GM21825 (cell line): ENCODE measurements around the gene LHX6.

Source experiments
- ATAC-seq: cut with Tn5 transposase; IDR thresholded peaks from one replicate; pipeline ENCODE4 v1.9.1; 2021; ENCODE audit warnings: mild to moderate bottlenecking, moderate library complexity; ENCODE audit not compliant: unreplicated experiment

LHX6 gene

GRCh38 chr9:122228568-122229484 is at the start of gene LHX6:
Gene LHX6, minus strand, starts transcription at chr9:122228957. Its CDS starts 217 bp downstream, at chr9:122228740.
- no peak for ATAC-seq

- ATAC-seq, result no peak
Observed at GRCh38 chr9:122277285-122277897, 48.6 kb upstream of the LHX6 start.

GRCh38 chr9:122276096-122276495 is 47.3 kb upstream of the LHX6 start:
- no peak for ATAC-seq

- ATAC-seq, result no peak
Observed at GRCh38 chr9:122274055-122274454, 45.3 kb upstream of the LHX6 start.

- no peak for ATAC-seq
Observed at GRCh38 chr9:122268041-122268814, 39.5 kb upstream of the LHX6 start.

- peak; percentile 25 for ATAC-seq
Observed at GRCh38 chr9:122265149-122265915, 36.6 kb upstream of the LHX6 start.

- peak; percentile 69 for ATAC-seq
Observed at GRCh38 chr9:122264360-122265148, 35.8 kb upstream of the LHX6 start, which contains the start of the genes MRRF and RBM18. Gene MRRF, plus strand, starts transcription at chr9:122264882. Its CDS starts 6,010 bp downstream, at chr9:122270892. Gene RBM18, minus strand, starts transcription at chr9:122264840. Its CDS starts 3,348 bp downstream, at chr9:122261492.

GRCh38 chr9:122263699-122264349 is 35.1 kb upstream of the LHX6 start:
- no peak for ATAC-seq

GRCh38 chr9:122262073-122262472 is 33.3 kb upstream of the LHX6 start:
- no peak for ATAC-seq

- ATAC-seq, result no peak
Observed at GRCh38 chr9:122261469-122261881, 32.7 kb upstream of the LHX6 start.

GRCh38 chr9:122258886-122259415 is 30.2 kb upstream of the LHX6 start:
- ATAC-seq, result no peak

GRCh38 chr9:122256206-122256605 is 27.4 kb upstream of the LHX6 start:
- no peak for ATAC-seq

- no peak for ATAC-seq
Observed at GRCh38 chr9:122254761-122255160, 26.0 kb upstream of the LHX6 start.

- no peak for ATAC-seq
Observed at GRCh38 chr9:122252796-122253195, 24.0 kb upstream of the LHX6 start.

GRCh38 chr9:122251351-122251750 is 22.6 kb upstream of the LHX6 start:
- no peak for ATAC-seq

- ATAC-seq, result no peak
Observed at GRCh38 chr9:122248448-122248865, 19.7 kb upstream of the LHX6 start.

- ATAC-seq, result no peak
Observed at GRCh38 chr9:122246666-122247065, 17.9 kb upstream of the LHX6 start.

GRCh38 chr9:122244349-122244748 is 15.6 kb upstream of the LHX6 start:
- ATAC-seq, result no peak

GRCh38 chr9:122239722-122240121 is 11.0 kb upstream of the LHX6 start:
- no peak for ATAC-seq
